WTC11 (cell line): ENCODE results near the gene CCL7. TPM values are rescaled to one million over a fixed set of nuclear protein-coding genes. Genes with fewer than 3 reads are reported as not detected.

Experiments used
- ATAC-seq: fragments of 200-7000 bp; cut with Tn5 transposase; 2 replicates; pipeline ENCODE4 v1.10.0; 2021; ENCODE audit warnings: mild to moderate bottlenecking, moderate library complexity
- CTCF ChIA-PET: fragments of 300-600 bp; sonication (Branson Sonifier 250); formaldehyde crosslinking; loops from one replicate; lab custom pipeline; 2021; ENCODE audit warnings: antibody characterized with exemption; lab: Charles Lee
- POLR2A ChIA-PET: fragments of 350-600 bp; sonication (Branson Sonifier 250); formaldehyde crosslinking; loops from one replicate; lab custom pipeline; 2021; ENCODE audit warnings: antibody characterized with exemption; lab: Charles Lee
- DNase-seq: peaks from one replicate; pipeline ENCODE4 v3.0.0; 2021; ENCODE audit warnings: low spot score
- H3K27ac Mint-ChIP-seq: 2 replicates; pipeline ENCODE4 v1.8.0; 2021; ENCODE audit warnings: mixed read lengths
- H3K27me3 Mint-ChIP-seq: 2 replicates; pipeline ENCODE4 v1.8.0; 2021; ENCODE audit warnings: low read depth, mild to moderate bottlenecking, moderate library complexity, mixed read lengths
- H3K36me3 Mint-ChIP-seq: 2 replicates; pipeline ENCODE4 v1.8.0; 2021; ENCODE audit warnings: mixed read lengths
- H3K4me1 Mint-ChIP-seq: 2 replicates; pipeline ENCODE4 v1.8.0; 2022; ENCODE audit warnings: mixed read lengths
- H3K4me3 Mint-ChIP-seq: 2 replicates; pipeline ENCODE4 v1.8.0; 2021; ENCODE audit warnings: mild to moderate bottlenecking, moderate library complexity, mixed read lengths
- H3K9me3 Mint-ChIP-seq: 2 replicates; pipeline ENCODE4 v1.8.0; 2021; ENCODE audit warnings: mixed read lengths
- CBFB ChIP-seq: sonication (generic); formaldehyde crosslinking; IDR thresholded peaks from 2 replicates; pipeline ENCODE4 v1.8.1; 2022; ENCODE audit warnings: mild to moderate bottlenecking, low read depth, missing genetic modification reagents
- GABPB1 ChIP-seq: sonication (generic); formaldehyde crosslinking; IDR thresholded peaks from 2 replicates; pipeline ENCODE4 v1.8.1; 2023; ENCODE audit warnings: mild to moderate bottlenecking, missing genetic modification reagents
- GRHL2 ChIP-seq: fragments of 250-450 bp; sonication (Bioruptor Pico); IDR thresholded peaks from 2 replicates; pipeline ENCODE4 v1.8.0; 2022; ENCODE audit warnings: mild to moderate bottlenecking, moderate library complexity; ENCODE audit not compliant: insufficient replicate concordance, severe bottlenecking
- HMGA2 ChIP-seq: fragments of 250-450 bp; sonication (Bioruptor Pico); IDR thresholded peaks from 2 replicates; pipeline ENCODE4 v1.4.0; 2021; ENCODE audit warnings: mild to moderate bottlenecking, moderate library complexity
- KAT7 ChIP-seq: sonication (generic); formaldehyde crosslinking; IDR thresholded peaks from 2 replicates; pipeline ENCODE4 v1.8.1; 2023; ENCODE audit warnings: missing genetic modification reagents, mild to moderate bottlenecking, borderline replicate concordance
- MYBL2 ChIP-seq: sonication (generic); formaldehyde crosslinking; IDR thresholded peaks from 2 replicates; pipeline ENCODE4 v1.8.1; 2023; ENCODE audit warnings: mild to moderate bottlenecking, moderate library complexity, missing genetic modification reagents
- NFATC4 ChIP-seq: fragments of 250-450 bp; sonication (Bioruptor Pico); IDR thresholded peaks from 2 replicates; pipeline ENCODE4 v1.9.0; 2021; ENCODE audit warnings: mild to moderate bottlenecking
- NFE2L1 ChIP-seq: sonication (generic); formaldehyde crosslinking; IDR thresholded peaks from 2 replicates; pipeline ENCODE4 v1.8.1; 2023; ENCODE audit warnings: missing genetic modification reagents
- RORB ChIP-seq: fragments of 250-450 bp; sonication (Bioruptor Pico); IDR thresholded peaks from 2 replicates; pipeline ENCODE4 v1.9.0; 2021; ENCODE audit warnings: mild to moderate bottlenecking
- SP1 ChIP-seq: sonication (generic); formaldehyde crosslinking; conservative IDR thresholded peaks from 2 replicates; pipeline ENCODE4 v1.8.1; 2022; ENCODE audit warnings: missing genetic modification reagents
- TEAD4 ChIP-seq: sonication (generic); formaldehyde crosslinking; IDR thresholded peaks from 2 replicates; pipeline ENCODE4 v1.8.0; 2022; ENCODE audit warnings: mild to moderate bottlenecking, missing genetic modification reagents
- ZNF121 ChIP-seq: sonication (generic); formaldehyde crosslinking; IDR thresholded peaks from 2 replicates; pipeline ENCODE4 v1.8.0; 2023; ENCODE audit warnings: missing genetic modification reagents
- total RNA-seq: library from RNA; stranded (reverse); gene quantifications from 3 replicates; pipeline ENCODE4 v1.2.3, GENCODE V29; 2021
- TF ChIP-seq, protein P1 (sequence below): fragments of 250-450 bp; sonication (Bioruptor Pico); conservative IDR thresholded peaks from 2 replicates; pipeline ENCODE4 v1.9.0; 2021; ENCODE audit warnings: mild to moderate bottlenecking
- TF ChIP-seq, protein P2 (sequence below): sonication (generic); formaldehyde crosslinking; IDR thresholded peaks from 2 replicates; pipeline ENCODE4 v1.8.1; 2022; ENCODE audit warnings: mild to moderate bottlenecking, missing genetic modification reagents, moderate library complexity, borderline replicate concordance
- TF ChIP-seq, protein P3 (sequence below): sonication (generic); formaldehyde crosslinking; conservative IDR thresholded peaks from 2 replicates; pipeline ENCODE4 v1.8.1; 2023; ENCODE audit warnings: mild to moderate bottlenecking, low read depth, missing genetic modification reagents, moderate library complexity
- TF ChIP-seq, protein P4 (sequence below): fragments of 250-450 bp; sonication (Bioruptor Pico); IDR thresholded peaks from 2 replicates; pipeline ENCODE4 v1.8.0; 2021; ENCODE audit warnings: mild to moderate bottlenecking
- TF ChIP-seq, protein P5 (sequence below): sonication (generic); formaldehyde crosslinking; IDR thresholded peaks from 2 replicates; pipeline ENCODE4 v1.8.1; 2023; ENCODE audit warnings: mild to moderate bottlenecking, missing genetic modification reagents, moderate library complexity
- TF ChIP-seq, protein P6 (sequence below): sonication (generic); formaldehyde crosslinking; IDR thresholded peaks from 2 replicates; pipeline ENCODE4 v1.8.1; 2022; ENCODE audit warnings: low read depth, mild to moderate bottlenecking, moderate library complexity, missing genetic modification reagents, borderline replicate concordance
- TF ChIP-seq, protein P7 (sequence below): sonication (generic); formaldehyde crosslinking; IDR thresholded peaks from 2 replicates; pipeline ENCODE4 v1.8.0; 2022; ENCODE audit warnings: mild to moderate bottlenecking, missing genetic modification reagents

Gene CCL7
- total RNA-seq, 1 experiment from 2014 or later = not detected

DNA sequence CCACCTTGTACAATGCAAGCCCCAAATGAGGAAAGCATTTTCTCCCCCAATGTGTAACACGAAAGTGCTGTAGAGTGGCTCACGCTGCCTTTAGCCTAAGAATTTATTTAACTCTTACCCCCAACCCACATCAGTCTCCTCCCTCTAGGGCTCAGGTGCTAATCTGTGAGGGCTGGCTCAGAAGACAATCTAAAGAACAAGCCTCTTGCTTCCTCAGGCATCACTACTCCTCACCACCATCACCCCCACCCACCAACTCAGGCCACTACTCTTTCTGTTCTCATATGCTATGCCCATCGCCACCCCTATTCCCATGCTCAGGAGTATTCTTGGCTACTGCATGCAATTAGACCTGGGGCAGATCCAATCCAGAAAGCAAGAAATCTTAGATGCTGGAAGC lies 18.8 kb upstream of the CCL7 start:
- no peak for DNase-seq
- ATAC-seq = no peak
- peaks cover 54% of the 10 kb centered on the region for H3K4me1 Mint-ChIP-seq
- ChIA-PET CTCF (no interaction called here), POLR2A (no interaction called here)
- H3K27me3 Mint-ChIP-seq = peaks cover 18% of the 10 kb centered on the region
- no peak for TF ChIP-seq TEAD4 (CRISPR knock-in tag)
- TF ChIP-seq, all 79 proteins: peak for 0
- H3K9me3 Mint-ChIP-seq = no peaks in the 10 kb centered on the region
- H3K36me3 Mint-ChIP-seq = no peaks in the 10 kb centered on the region
- no peak overlapping the region for H3K27ac Mint-ChIP-seq
- no peak overlapping the region for H3K4me3 Mint-ChIP-seq

DNA sequence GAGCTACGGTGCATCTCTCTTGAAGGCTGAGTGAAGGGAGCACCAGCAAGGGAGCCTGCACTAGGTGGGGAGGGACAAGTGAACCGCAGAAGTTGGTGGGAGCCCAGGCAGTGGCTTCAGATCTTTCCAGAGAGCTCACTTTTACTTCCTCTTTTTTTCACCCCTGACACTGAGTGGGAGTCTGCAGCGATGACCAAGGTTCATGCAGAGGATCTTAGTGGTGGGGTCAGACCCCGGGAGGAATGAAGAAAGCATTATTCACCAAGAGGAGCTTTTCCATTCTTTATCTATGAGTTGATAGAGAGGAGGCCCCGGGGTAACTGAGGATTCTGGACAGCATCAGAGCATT lies 18.0 kb upstream of the CCL7 start:
- Mint-ChIP-seq H3K36me3 (no peaks in the 10 kb centered on the region), H3K27me3 (peaks cover 14% of the 10 kb centered on the region), H3K27ac (no peak overlapping the region), H3K4me3 (no peak overlapping the region), H3K9me3 (no peaks in the 10 kb centered on the region), H3K4me1 (peaks cover 58% of the 10 kb centered on the region)
- ATAC-seq = no peak
- ChIA-PET CTCF (interaction anchor here (1.3 kb wide), 1 partner anchor 110 kb away, joined by 4 read pairs; no protein-coding TSS in a partner anchor), POLR2A (interaction anchor here (0.9 kb wide), 1 partner anchor 15 kb away, joined by 4 read pairs; no protein-coding TSS in a partner anchor)
- no peak for TF ChIP-seq NFE2L1 (CRISPR knock-in tag)
- TF ChIP-seq, protein P1, sequence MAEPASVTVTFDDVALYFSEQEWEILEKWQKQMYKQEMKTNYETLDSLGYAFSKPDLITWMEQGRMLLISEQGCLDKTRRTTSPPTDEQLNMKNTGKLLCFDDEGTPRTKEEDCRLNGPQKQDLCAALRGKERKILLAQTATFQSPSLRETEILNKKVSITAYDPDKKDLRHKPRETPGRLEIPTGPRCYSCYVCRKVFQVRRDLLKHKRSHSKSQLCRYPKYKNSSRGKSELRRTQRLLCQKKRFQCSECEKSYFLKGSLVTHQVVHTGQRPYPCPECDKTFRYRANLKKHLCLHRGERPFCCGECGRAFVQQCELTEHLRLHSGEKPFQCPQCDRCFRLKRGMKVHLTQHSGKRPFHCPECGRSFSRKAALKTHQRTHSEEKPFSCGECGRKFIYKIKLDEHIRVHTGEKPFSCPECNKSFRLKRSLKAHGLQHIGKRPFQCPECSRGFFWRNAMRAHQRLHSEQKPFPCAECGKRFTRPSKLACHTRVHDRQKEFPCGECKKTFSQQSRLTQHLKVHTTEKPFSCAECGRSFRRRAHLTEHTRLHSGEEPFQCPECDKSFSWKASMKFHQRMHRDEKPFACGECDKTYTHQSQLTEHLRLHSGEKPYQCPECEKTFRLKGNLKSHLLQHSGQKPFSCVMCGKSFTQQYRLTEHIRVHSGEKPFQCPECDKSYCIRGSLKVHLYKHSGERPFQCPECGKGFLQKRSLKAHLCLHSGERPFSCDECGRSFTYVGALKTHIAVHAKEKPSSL (CRISPR knock-in tag) = no peak
- TF ChIP-seq CBFB (CRISPR knock-in tag) = no peak
- no peak for DNase-seq

DNA sequence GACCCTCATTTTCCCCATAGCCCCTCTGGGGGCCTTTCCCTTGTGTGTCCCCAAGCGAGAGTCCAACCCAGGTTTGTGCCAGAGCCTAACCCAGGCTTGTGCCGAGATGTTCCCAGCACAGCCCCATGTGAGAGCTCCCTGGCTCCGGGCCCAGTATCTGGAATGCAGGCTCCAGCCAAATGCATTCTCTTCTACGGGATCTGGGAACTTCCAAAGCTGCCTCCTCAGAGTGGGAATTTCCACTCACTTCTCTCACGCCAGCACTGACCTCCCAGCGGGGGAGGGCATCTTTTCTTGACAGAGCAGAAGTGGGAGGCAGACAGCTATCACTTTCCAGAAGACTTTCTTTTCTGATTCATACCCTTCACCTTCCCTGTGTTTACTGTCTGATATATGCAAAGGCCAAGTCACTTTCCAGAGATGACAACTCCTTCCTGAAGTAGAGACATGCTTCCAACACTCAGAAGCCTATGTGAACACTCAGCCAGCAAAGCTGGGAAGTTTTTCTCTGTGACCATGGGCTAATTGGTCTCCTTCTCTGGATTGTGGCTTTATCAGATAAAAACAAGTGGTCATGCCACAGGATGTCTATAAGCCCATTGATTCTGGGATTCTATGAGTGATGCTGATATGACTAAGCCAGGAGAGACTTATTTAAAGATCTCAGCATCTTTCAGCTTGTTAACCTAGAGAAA lies 17.4 kb upstream of the CCL7 start:
- peak; percentile 23 for DNase-seq
- ChIA-PET POLR2A (interaction anchor here (0.9 kb wide), 1 partner anchor 16 kb away, joined by 4 read pairs; no protein-coding TSS in a partner anchor), CTCF (interaction anchor here (1.3 kb wide), 1 partner anchor 109 kb away, joined by 4 read pairs; no protein-coding TSS in a partner anchor)
- Mint-ChIP-seq H3K9me3 (no peaks in the 10 kb centered on the region), H3K27ac (no peak overlapping the region), H3K36me3 (no peaks in the 10 kb centered on the region), H3K4me1 (peaks cover 62% of the 10 kb centered on the region), H3K4me3 (no peak overlapping the region), H3K27me3 (peaks cover 14% of the 10 kb centered on the region)
- no peak for ATAC-seq
- TF ChIP-seq, protein P2, sequence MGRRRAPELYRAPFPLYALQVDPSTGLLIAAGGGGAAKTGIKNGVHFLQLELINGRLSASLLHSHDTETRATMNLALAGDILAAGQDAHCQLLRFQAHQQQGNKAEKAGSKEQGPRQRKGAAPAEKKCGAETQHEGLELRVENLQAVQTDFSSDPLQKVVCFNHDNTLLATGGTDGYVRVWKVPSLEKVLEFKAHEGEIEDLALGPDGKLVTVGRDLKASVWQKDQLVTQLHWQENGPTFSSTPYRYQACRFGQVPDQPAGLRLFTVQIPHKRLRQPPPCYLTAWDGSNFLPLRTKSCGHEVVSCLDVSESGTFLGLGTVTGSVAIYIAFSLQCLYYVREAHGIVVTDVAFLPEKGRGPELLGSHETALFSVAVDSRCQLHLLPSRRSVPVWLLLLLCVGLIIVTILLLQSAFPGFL = no peak
- TF ChIP-seq, protein P3, sequence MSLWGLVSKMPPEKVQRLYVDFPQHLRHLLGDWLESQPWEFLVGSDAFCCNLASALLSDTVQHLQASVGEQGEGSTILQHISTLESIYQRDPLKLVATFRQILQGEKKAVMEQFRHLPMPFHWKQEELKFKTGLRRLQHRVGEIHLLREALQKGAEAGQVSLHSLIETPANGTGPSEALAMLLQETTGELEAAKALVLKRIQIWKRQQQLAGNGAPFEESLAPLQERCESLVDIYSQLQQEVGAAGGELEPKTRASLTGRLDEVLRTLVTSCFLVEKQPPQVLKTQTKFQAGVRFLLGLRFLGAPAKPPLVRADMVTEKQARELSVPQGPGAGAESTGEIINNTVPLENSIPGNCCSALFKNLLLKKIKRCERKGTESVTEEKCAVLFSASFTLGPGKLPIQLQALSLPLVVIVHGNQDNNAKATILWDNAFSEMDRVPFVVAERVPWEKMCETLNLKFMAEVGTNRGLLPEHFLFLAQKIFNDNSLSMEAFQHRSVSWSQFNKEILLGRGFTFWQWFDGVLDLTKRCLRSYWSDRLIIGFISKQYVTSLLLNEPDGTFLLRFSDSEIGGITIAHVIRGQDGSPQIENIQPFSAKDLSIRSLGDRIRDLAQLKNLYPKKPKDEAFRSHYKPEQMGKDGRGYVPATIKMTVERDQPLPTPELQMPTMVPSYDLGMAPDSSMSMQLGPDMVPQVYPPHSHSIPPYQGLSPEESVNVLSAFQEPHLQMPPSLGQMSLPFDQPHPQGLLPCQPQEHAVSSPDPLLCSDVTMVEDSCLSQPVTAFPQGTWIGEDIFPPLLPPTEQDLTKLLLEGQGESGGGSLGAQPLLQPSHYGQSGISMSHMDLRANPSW = no peak
- no peak for TF ChIP-seq KAT7 (CRISPR knock-in tag)
- TF ChIP-seq, protein P4, sequence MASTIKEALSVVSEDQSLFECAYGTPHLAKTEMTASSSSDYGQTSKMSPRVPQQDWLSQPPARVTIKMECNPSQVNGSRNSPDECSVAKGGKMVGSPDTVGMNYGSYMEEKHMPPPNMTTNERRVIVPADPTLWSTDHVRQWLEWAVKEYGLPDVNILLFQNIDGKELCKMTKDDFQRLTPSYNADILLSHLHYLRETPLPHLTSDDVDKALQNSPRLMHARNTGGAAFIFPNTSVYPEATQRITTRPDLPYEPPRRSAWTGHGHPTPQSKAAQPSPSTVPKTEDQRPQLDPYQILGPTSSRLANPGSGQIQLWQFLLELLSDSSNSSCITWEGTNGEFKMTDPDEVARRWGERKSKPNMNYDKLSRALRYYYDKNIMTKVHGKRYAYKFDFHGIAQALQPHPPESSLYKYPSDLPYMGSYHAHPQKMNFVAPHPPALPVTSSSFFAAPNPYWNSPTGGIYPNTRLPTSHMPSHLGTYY = no peak
- TF ChIP-seq SP1 (CRISPR knock-in tag) = no peak
- TF ChIP-seq MYBL2 (CRISPR knock-in tag) = no peak
- TF ChIP-seq ZNF121 = no peak
- TF ChIP-seq, protein P5, sequence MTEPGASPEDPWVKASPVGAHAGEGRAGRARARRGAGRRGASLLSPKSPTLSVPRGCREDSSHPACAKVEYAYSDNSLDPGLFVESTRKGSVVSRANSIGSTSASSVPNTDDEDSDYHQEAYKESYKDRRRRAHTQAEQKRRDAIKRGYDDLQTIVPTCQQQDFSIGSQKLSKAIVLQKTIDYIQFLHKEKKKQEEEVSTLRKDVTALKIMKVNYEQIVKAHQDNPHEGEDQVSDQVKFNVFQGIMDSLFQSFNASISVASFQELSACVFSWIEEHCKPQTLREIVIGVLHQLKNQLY (CRISPR knock-in tag) = no peak
- no peak for TF ChIP-seq RORB (CRISPR knock-in tag)
- TF ChIP-seq GABPB1 (CRISPR knock-in tag) = no peak
- TF ChIP-seq, protein P6, sequence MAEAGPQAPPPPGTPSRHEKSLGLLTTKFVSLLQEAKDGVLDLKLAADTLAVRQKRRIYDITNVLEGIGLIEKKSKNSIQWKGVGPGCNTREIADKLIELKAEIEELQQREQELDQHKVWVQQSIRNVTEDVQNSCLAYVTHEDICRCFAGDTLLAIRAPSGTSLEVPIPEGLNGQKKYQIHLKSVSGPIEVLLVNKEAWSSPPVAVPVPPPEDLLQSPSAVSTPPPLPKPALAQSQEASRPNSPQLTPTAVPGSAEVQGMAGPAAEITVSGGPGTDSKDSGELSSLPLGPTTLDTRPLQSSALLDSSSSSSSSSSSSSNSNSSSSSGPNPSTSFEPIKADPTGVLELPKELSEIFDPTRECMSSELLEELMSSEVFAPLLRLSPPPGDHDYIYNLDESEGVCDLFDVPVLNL (CRISPR knock-in tag) = no peak
- TF ChIP-seq NFATC4 = no peak
- TF ChIP-seq, protein P7, sequence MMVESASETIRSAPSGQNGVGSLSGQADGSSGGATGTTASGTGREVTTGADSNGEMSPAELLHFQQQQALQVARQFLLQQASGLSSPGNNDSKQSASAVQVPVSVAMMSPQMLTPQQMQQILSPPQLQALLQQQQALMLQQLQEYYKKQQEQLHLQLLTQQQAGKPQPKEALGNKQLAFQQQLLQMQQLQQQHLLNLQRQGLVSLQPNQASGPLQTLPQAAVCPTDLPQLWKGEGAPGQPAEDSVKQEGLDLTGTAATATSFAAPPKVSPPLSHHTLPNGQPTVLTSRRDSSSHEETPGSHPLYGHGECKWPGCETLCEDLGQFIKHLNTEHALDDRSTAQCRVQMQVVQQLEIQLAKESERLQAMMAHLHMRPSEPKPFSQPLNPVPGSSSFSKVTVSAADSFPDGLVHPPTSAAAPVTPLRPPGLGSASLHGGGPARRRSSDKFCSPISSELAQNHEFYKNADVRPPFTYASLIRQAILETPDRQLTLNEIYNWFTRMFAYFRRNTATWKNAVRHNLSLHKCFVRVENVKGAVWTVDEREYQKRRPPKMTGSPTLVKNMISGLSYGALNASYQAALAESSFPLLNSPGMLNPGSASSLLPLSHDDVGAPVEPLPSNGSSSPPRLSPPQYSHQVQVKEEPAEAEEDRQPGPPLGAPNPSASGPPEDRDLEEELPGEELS (CRISPR knock-in tag) = no peak
- no peak for TF ChIP-seq HMGA2 (CRISPR knock-in tag)
- no peak for TF ChIP-seq GRHL2 (CRISPR knock-in tag)
